Endodermal cell (in vitro differentiated cells): Measurements from ENCODE around the gene PCBP3. TPM values are rescaled to one million over a fixed set of nuclear protein-coding genes. Genes with fewer than 3 reads are reported as not detected.

Source experiments
- DNase-seq: peaks from one replicate; pipeline ENCODE4 v3.0.0-alpha.2; 2017
- H3K27ac ChIP-seq: 2 replicates; pipeline ENCODE4 v1.5.1; 2013; ENCODE audit warnings: mild to moderate bottlenecking, low read depth, low read length, moderate library complexity
- H3K27me3 ChIP-seq: 2 replicates; pipeline ENCODE4 v1.6.1; 2013; ENCODE audit warnings: mild to moderate bottlenecking, low read length, moderate library complexity; ENCODE audit not compliant: insufficient read depth, control insufficient read depth, poor library complexity, severe bottlenecking
- H3K36me3 ChIP-seq: 2 replicates; pipeline ENCODE4 v1.7.0; 2013; ENCODE audit warnings: mild to moderate bottlenecking, low read length, moderate library complexity; ENCODE audit not compliant: control insufficient read depth, insufficient read depth
- H3K4me1 ChIP-seq: one replicate; pipeline ENCODE4 v1.7.0; 2013; ENCODE audit warnings: low read length; ENCODE audit not compliant: control insufficient read depth, insufficient read depth
- H3K4me3 ChIP-seq: 2 replicates; pipeline ENCODE4 v1.5.1; 2013; ENCODE audit warnings: mild to moderate bottlenecking, low read length, moderate library complexity
- H3K9ac ChIP-seq: 2 replicates; pipeline ENCODE4 v1.6.1; 2013; ENCODE audit warnings: mild to moderate bottlenecking, low read length, moderate library complexity; ENCODE audit not compliant: poor library complexity, severe bottlenecking; ENCODE audit errors: extremely low read depth
- H3K9me3 ChIP-seq: 2 replicates; pipeline ENCODE4 v1.6.1; 2013; ENCODE audit warnings: mild to moderate bottlenecking, low read length, moderate library complexity; ENCODE audit not compliant: control insufficient read depth
- H3K27ac Mint-ChIP-seq: 2 replicates; pipeline ENCODE4 v1.8.0; 2020; ENCODE audit warnings: mixed read lengths
- H3K27me3 Mint-ChIP-seq: 2 replicates; pipeline ENCODE4 v1.8.0; 2021; ENCODE audit warnings: mild to moderate bottlenecking, mixed read lengths; ENCODE audit not compliant: insufficient read depth
- H3K36me3 Mint-ChIP-seq: 2 replicates; pipeline ENCODE4 v1.8.0; 2020; ENCODE audit warnings: low read depth, mixed read lengths
- H3K4me1 Mint-ChIP-seq: 2 replicates; pipeline ENCODE4 v1.8.0; 2020; ENCODE audit warnings: mixed read lengths
- H3K4me3 Mint-ChIP-seq: 2 replicates; pipeline ENCODE4 v1.8.0; 2020; ENCODE audit warnings: mild to moderate bottlenecking, moderate library complexity, mixed read lengths
- H3K9me3 Mint-ChIP-seq: 2 replicates; pipeline ENCODE4 v1.8.0; 2020; ENCODE audit warnings: mild to moderate bottlenecking, mixed read lengths
- WGBS, 2 experiments: methylation state at CpG; one replicate each; pipeline versions ENCODE4 v1.1.5 to v1.1.7; 2013; ENCODE audit warnings: missing lambda C conversion rate in 2 of 2, mixed read lengths in 1 of 2; ENCODE audit not compliant: insufficient coverage in 1 of 2, insufficient read length in 1 of 2; 5-methylcytosine and 5-hydroxymethylcytosine counted together
- total RNA-seq, 2 donors: library from RNA; stranded (reverse); fragmentation: NEBNext Ultra II Directional in 1 of 2; extraction: Animal tissue kit (Norgen Biotek cat#: 25700) in 1 of 2; gene quantifications; 2 replicates in 1 of 2; 3 replicates in 1 of 2; pipeline ENCODE4 v1.2.1, GENCODE V29; 2021
- TF ChIP-seq, protein P1 (sequence below): fragments of 200-600 bp; sonication (generic); conservative IDR thresholded peaks from 2 replicates; pipeline ENCODE4 v1.5.0; 2021; ENCODE audit warnings: antibody characterized with exemption, mild to moderate bottlenecking

Gene PCBP3
- total RNA-seq, 2 donors from 2014 or later, result 2.1 to 10.6 TPM

DNA sequence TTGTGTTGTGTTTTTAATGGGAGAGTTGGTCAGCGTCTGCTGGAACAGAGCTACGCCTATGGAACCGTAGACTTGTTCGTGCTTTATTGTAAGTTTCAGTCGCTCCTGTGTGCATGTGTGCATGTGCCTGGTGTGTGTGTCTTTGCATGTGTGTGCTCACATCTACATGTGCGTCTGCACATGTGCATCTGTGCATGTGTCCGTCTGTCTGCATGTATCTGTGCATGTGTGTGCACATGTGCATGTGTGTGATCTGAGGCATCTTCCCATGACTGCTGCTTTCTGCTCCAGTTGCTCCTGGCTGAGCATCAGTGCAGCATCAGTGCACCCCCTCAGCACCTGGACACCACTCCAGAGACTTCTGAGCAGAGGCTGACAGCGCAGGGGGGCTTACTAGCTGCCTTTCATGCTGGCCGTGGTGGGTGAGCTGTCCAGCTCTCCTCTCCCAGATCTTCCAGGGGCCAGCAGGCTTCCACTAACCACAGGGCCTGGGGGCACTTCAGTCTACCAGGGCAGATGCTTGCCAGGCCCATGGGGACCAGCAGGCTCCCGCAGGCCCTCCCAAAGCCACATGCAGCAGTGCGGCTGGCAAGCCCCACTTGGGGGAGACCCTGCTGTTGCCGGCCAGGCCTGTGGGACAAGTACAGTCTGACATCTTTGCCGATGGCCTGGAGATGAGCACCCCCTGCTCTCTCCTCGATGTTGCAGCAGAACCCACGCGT, 47.8 kb upstream of the PCBP3 start:
- Mint-ChIP-seq H3K4me1 (no peaks in the 10 kb centered on the region), H3K36me3 (no peaks in the 10 kb centered on the region), H3K27ac (no peak overlapping the region), H3K4me3 (no peak overlapping the region), H3K27me3 (peaks cover 24% of the 10 kb centered on the region), H3K9me3 (no peaks in the 10 kb centered on the region)
- Histone ChIP-seq H3K27me3 (no peaks in the 10 kb centered on the region), H3K4me1 (no peaks in the 10 kb centered on the region), H3K36me3 (no peaks in the 10 kb centered on the region), H3K4me3 (no peak overlapping the region), H3K9me3 (no peaks in the 10 kb centered on the region), H3K27ac (no peak overlapping the region), H3K9ac (no peak overlapping the region)
- no peak for DNase-seq
- TF ChIP-seq, protein P1, sequence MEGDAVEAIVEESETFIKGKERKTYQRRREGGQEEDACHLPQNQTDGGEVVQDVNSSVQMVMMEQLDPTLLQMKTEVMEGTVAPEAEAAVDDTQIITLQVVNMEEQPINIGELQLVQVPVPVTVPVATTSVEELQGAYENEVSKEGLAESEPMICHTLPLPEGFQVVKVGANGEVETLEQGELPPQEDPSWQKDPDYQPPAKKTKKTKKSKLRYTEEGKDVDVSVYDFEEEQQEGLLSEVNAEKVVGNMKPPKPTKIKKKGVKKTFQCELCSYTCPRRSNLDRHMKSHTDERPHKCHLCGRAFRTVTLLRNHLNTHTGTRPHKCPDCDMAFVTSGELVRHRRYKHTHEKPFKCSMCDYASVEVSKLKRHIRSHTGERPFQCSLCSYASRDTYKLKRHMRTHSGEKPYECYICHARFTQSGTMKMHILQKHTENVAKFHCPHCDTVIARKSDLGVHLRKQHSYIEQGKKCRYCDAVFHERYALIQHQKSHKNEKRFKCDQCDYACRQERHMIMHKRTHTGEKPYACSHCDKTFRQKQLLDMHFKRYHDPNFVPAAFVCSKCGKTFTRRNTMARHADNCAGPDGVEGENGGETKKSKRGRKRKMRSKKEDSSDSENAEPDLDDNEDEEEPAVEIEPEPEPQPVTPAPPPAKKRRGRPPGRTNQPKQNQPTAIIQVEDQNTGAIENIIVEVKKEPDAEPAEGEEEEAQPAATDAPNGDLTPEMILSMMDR, result no peak
- 90 to 98% methylated on average over 8 to 16 of the region's 16 CpGs for WGBS, 2 experiments

DNA sequence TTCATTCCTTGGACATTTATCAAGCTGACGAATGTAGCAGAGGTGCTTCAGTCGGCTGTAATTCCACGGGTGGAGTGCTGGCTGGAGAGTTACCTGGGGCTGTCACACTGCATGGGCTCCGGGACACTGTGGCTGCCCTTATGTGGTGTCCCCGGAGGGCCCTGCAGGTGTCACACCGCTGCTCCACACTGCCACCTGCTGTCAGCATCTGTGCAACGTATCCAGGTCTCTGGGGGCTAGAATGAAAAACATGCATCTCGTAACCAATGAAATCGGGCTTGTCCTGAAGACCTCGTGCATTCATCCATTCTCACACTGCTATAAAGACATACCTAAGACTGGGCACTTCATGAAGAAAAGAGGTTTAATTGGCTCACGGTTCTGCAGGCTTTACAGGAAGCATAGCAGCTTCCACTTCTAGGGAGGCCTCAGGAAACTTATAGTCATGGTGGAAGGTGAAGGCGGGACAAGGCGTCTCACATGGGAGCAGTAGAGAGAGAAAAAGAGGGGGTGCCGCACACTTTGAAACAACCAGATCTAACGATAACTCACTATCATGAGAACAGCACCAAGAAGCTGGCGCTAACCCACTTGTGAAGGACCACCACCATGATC, 46.7 kb upstream of the PCBP3 start:
- Mint-ChIP-seq H3K27me3 (peaks cover 27% of the 10 kb centered on the region), H3K9me3 (peaks cover under 1% of the 10 kb centered on the region), H3K4me1 (no peaks in the 10 kb centered on the region), H3K4me3 (no peak overlapping the region), H3K36me3 (no peaks in the 10 kb centered on the region), H3K27ac (no peak overlapping the region)
- Histone ChIP-seq H3K27ac (no peak overlapping the region), H3K27me3 (no peaks in the 10 kb centered on the region), H3K4me1 (no peaks in the 10 kb centered on the region), H3K9ac (no peak overlapping the region), H3K4me3 (no peak overlapping the region), H3K36me3 (no peaks in the 10 kb centered on the region), H3K9me3 (no peaks in the 10 kb centered on the region)
- peak; percentile 94 for DNase-seq
- TF ChIP-seq, protein P1, result peak; percentile 92
- 40 to 52% methylated on average over 12 to 16 of the region's 16 CpGs for WGBS, 2 experiments

DNA sequence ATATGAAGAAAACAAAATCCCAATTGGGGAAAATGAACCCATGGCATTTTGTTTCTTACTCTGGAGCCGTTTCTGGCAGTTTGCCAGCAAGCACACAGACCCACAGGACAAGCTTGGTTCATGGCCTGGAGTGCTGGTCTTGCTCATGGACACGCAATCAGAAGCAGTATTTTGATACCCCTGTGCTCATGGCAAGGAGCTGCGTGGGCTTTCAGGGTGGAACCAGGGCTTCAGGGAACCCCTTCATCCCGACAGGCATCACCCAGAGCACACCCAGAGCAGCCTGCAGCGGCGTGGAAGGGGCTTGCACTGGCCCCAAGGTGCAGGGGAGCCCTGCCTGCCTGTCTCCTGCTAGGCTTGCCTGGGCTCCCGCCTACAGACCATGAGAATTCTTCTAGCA, 45.4 kb upstream of the PCBP3 start:
- Histone ChIP-seq H3K4me1 (no peaks in the 10 kb centered on the region), H3K36me3 (no peaks in the 10 kb centered on the region), H3K9me3 (peaks cover 10% of the 10 kb centered on the region), H3K9ac (no peak overlapping the region), H3K27ac (no peak overlapping the region), H3K27me3 (no peaks in the 10 kb centered on the region), H3K4me3 (no peak overlapping the region)
- H3K4me3 Mint-ChIP-seq, result no peak overlapping the region
- peaks cover 5% of the 10 kb centered on the region for H3K9me3 Mint-ChIP-seq
- TF ChIP-seq, protein P1, result no peak
- WGBS, 2 experiments, result 85 to 92% methylated on average over 6 to 7 of the region's 7 CpGs
- no peaks in the 10 kb centered on the region for H3K36me3 Mint-ChIP-seq
- H3K27me3 Mint-ChIP-seq, result peaks cover 29% of the 10 kb centered on the region
- H3K4me1 Mint-ChIP-seq, result no peaks in the 10 kb centered on the region
- DNase-seq, result no peak
- H3K27ac Mint-ChIP-seq, result no peak overlapping the region
